ENCODE results near the gene RPL41. TPM values are rescaled to one million over a fixed set of nuclear protein-coding genes. Genes with fewer than 3 reads are reported as not detected.

Gene RPL41
- total RNA-seq, 1 experiment from 2014 or later = 3,551 TPM

- TF ChIP-seq, protein P1, sequence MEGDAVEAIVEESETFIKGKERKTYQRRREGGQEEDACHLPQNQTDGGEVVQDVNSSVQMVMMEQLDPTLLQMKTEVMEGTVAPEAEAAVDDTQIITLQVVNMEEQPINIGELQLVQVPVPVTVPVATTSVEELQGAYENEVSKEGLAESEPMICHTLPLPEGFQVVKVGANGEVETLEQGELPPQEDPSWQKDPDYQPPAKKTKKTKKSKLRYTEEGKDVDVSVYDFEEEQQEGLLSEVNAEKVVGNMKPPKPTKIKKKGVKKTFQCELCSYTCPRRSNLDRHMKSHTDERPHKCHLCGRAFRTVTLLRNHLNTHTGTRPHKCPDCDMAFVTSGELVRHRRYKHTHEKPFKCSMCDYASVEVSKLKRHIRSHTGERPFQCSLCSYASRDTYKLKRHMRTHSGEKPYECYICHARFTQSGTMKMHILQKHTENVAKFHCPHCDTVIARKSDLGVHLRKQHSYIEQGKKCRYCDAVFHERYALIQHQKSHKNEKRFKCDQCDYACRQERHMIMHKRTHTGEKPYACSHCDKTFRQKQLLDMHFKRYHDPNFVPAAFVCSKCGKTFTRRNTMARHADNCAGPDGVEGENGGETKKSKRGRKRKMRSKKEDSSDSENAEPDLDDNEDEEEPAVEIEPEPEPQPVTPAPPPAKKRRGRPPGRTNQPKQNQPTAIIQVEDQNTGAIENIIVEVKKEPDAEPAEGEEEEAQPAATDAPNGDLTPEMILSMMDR (conservative IDR thresholded peaks at IDR 0.05; ENCODE audit: low read depth, low read length) = peak; percentile 93
- no peak for TF ChIP-seq EZH2 (IDR thresholded peaks at IDR 0.05; ENCODE audit: low read length, unreplicated experiment)
- H3K4me3 ChIP-seq (ENCODE audit: low read length) = peak overlapping the region; percentile 96
- peak overlapping the region; percentile 32; the same call in 1 of the 2 replicates for H2AFZ ChIP-seq (ENCODE audit: low read length)
- no peaks in the 10 kb centered on the region for H4K20me1 ChIP-seq (ENCODE audit: low read length)
- DNase-seq (peak; percentile 89), ATAC-seq (peak; percentile 29)
- H3K4me1 ChIP-seq (ENCODE audit: insufficient read depth, low read length) = peaks cover 33% of the 10 kb centered on the region
- peak overlapping the region; percentile 57 for H3K27ac ChIP-seq (ENCODE audit: low read length)
- no peaks in the 10 kb centered on the region for H3K9me2 ChIP-seq (replicated peaks; ENCODE audit: low read length)
- intact Hi-C loops (cut with micrococcal nuclease) = loop anchor here (1.0 to 5.0 kb wide), 5 partner anchors 38 to 105 kb away; partner anchors contain the start of genes MYL6, NABP2 and SMARCC2
- peaks cover 8% of the 10 kb centered on the region for H3F3A ChIP-seq (ENCODE audit: low read length, unreplicated experiment)
- H3K27me3 ChIP-seq (ENCODE audit: low read length) = no peaks in the 10 kb centered on the region
- H3K79me2 ChIP-seq (ENCODE audit: low read length) = peaks cover 33% of the 10 kb centered on the region
- H3K4me2 ChIP-seq (ENCODE audit: low read length) = peak overlapping the region; percentile 94
- H3K9ac ChIP-seq (ENCODE audit: low read length) = peak overlapping the region; percentile 78
- no TSS peak for BruUV-seq (replicated peaks)
- H3K9me3 ChIP-seq (ENCODE audit: low read length) = no peaks in the 10 kb centered on the region
- H3K36me3 ChIP-seq (ENCODE audit: low read depth, low read length) = peaks cover 4% of the 10 kb centered on the region
- ChIA-PET CTCF (interaction anchor here (0.5 to 2.9 kb wide), 6 partner anchors 9 to 326 kb away, joined by 3 to 37 read pairs (median 8); partner anchors contain the start of genes ESYT1, PA2G4 and SMARCC2), POLR2A (ENCODE audit: unreplicated experiment) (interaction anchor here (0.5 kb wide), 1 partner anchor 191 kb away, joined by 3 read pairs; no protein-coding TSS in a partner anchor)
These were observed 2.9 kb downstream of the RPL41 start for GRCh38 chr12:56119361-56119796.

DNA sequence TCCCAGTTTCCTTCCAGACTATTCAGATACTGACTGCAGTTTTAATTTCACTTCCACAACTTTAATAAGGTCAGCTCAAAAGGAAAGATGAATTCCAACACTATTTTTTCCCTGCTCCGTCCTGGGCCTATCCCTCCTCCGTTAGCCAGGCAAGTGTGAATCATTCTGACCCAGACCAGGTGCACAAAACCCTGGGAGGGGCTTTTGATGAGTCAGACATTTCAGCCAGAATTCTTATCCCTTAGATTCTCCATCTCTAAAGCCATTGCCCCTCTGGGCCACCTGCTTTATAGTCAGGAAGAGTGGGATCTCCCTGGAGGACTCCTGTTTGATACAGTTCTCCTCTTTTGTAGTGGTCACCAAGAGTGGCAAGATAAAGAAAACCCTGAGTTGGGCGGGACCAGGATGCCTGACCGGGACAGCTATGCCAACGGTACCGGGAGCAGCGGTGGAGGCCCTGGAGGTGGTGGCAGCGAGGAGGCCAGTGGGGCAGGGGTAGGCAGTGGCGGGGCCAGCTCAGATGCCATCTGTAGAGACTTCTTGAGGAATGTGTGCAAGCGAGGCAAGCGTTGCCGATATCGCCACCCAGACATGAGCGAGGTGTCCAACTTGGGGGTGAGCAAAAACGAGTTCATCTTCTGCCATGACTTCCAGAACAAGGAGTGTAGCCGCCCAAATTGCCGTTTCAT is 3.9 kb downstream of the RPL41 start:
- Histone ChIP-seq H3K27me3 (ENCODE audit: low read length) (no peaks in the 10 kb centered on the region), H3K9me2 (replicated peaks; ENCODE audit: low read length) (no peaks in the 10 kb centered on the region), H3K9me3 (ENCODE audit: low read length) (no peaks in the 10 kb centered on the region), H2AFZ (ENCODE audit: low read length) (no peak overlapping the region; the same call in 1 of the 2 replicates), H3K27ac (ENCODE audit: low read length) (peak overlapping the region; percentile 27), H3K4me2 (ENCODE audit: low read length) (peak overlapping the region; percentile 94), H3K79me2 (ENCODE audit: low read length) (peaks cover 33% of the 10 kb centered on the region), H3K36me3 (ENCODE audit: low read depth, low read length) (peaks cover 4% of the 10 kb centered on the region), H3K4me1 (ENCODE audit: insufficient read depth, low read length) (peaks cover 29% of the 10 kb centered on the region), H3F3A (ENCODE audit: low read length, unreplicated experiment) (peaks cover 8% of the 10 kb centered on the region), H4K20me1 (ENCODE audit: low read length) (no peaks in the 10 kb centered on the region), H3K9ac (ENCODE audit: low read length) (peak overlapping the region; percentile 78), H3K4me3 (ENCODE audit: low read length) (peak overlapping the region; percentile 96)
- ChIA-PET POLR2A (ENCODE audit: unreplicated experiment) (no interaction called here), CTCF (interaction anchor here (0.5 to 2.9 kb wide), 5 partner anchors 8 to 327 kb away, joined by 3 to 37 read pairs (median 7); partner anchors contain the start of genes ESYT1 and SMARCC2)
- DNase-seq (peak; percentile 73), ATAC-seq (no peak)
- intact Hi-C loops (cut with micrococcal nuclease) = no loop called here
- TF ChIP-seq, protein P1 (conservative IDR thresholded peaks at IDR 0.05; ENCODE audit: low read depth, low read length) = no peak
- TF ChIP-seq EZH2 (IDR thresholded peaks at IDR 0.05; ENCODE audit: low read length, unreplicated experiment) (no peak), EZH2phosphoT487 (IDR thresholded peaks at IDR 0.05; ENCODE audit: borderline replicate concordance, low read length) (no peak)
- no TSS peak for BruUV-seq (replicated peaks)
